Measurements from ENCODE around the gene FIP1L1. TPM values are rescaled to one million over a fixed set of nuclear protein-coding genes. Genes with fewer than 3 reads are reported as not detected.

Gene FIP1L1
- total and polyA plus RNA-seq, 10 of the 15 experiments (the other 5 are each of a cell fraction or from before 2014, with no cell fraction given) = 28.1 to 110 (median 59.4) TPM

GRCh38 chr4:53348046-53348445, 29.4 kb upstream of the FIP1L1 start:
- Histone ChIP-seq H3K27me3 (replicated peaks in 1 of 2; ENCODE audit: control insufficient read depth in 2 of 2, insufficient read depth in 2 of 2, low read length in 1 of 2) (no peaks in the 10 kb centered on the region), H3K27ac (ENCODE audit: control insufficient read depth, insufficient read depth) (no peak overlapping the region), H3K4me3 (no peak overlapping the region), H3K4me2 (ENCODE audit: control insufficient read depth, insufficient read depth) (no peak overlapping the region), H2AFZ (ENCODE audit: control insufficient read depth, low read depth, low read length) (no peak overlapping the region), H3K4me1 (ENCODE audit: control insufficient read depth, insufficient read depth, low read length) (no peaks in the 10 kb centered on the region), H3K9ac (ENCODE audit: control insufficient read depth, insufficient read depth, low read length) (no peak overlapping the region), H3K9me3 (replicated peaks; ENCODE audit: control insufficient read depth, insufficient read depth, low read length) (no peaks in the 10 kb centered on the region; the same call in 2 of the 3 replicates), H3K36me3 (ENCODE audit: control insufficient read depth in 2 of 2, insufficient read depth in 2 of 2, low read length in 1 of 2) (peaks cover 3 to 4% of the 10 kb centered on the region in 2 experiments; a peak in 2 of 4 replicates), H3K79me2 (ENCODE audit: control insufficient read depth, insufficient read depth, low read length) (no peaks in the 10 kb centered on the region), H4K20me1 (ENCODE audit: control insufficient read depth, insufficient read depth) (no peaks in the 10 kb centered on the region)
- ChIA-PET SMC1A (ENCODE audit: uncharacterized antibody, unreplicated experiment) (no interaction called here), POLR2A (no interaction called here), CTCF (interaction anchor here (0.6 kb wide), 2 partner anchors 137 to 171 kb away, joined by 3 to 4 read pairs; no protein-coding TSS in a partner anchor), RAD21 (ENCODE audit: unreplicated experiment) (no interaction called here)
- WGBS (ENCODE audit: insufficient coverage, insufficient replicate concordance, low lambda C conversion rate, missing lambda C conversion rate) = 96% methylated on average over 1 of the region's 1 CpG
- ATAC-seq (no peak), DNase-seq (ENCODE audit: low read depth, low spot score) (no peak), FAIRE-seq (no peak)
- intact Hi-C loops (cut with micrococcal nuclease; ENCODE audit: unreplicated experiment) = no loop called here
- no peak for TF ChIP-seq PAX8 (IDR thresholded peaks at IDR 0.05)
- no peak for TF ChIP-seq YBX1 (IDR thresholded peaks at IDR 0.05)
- no peak for TF ChIP-seq CHD2 (IDR thresholded peaks at IDR 0.05; ENCODE audit: borderline replicate concordance, low read depth, low read length)
- TF ChIP-seq MYC (IDR thresholded peaks at IDR 0.05; ENCODE audit: insufficient read depth, insufficient read length, insufficient replicate concordance, low read length, severe bottlenecking) = no peak
- no peak for TF ChIP-seq POLR2AphosphoS2 (IDR thresholded peaks at IDR 0.05; ENCODE audit: low read depth, low read length)
- TF ChIP-seq STAT1 (conservative IDR thresholded peaks at IDR 0.05) = no peak
- TF ChIP-seq HDAC6 (IDR thresholded peaks at IDR 0.05; ENCODE audit: unreplicated experiment) = no peak
- TF ChIP-seq IRF5 (IDR thresholded peaks at IDR 0.05; ENCODE audit: borderline replicate concordance) = no peak
- no peak for TF ChIP-seq TBL1XR1 (IDR thresholded peaks at IDR 0.05; ENCODE audit: low read depth, low read length)
- TF ChIP-seq TCF7 (IDR thresholded peaks at IDR 0.05; ENCODE audit: borderline replicate concordance) = no peak
- no peak for TF ChIP-seq ZZZ3 (IDR thresholded peaks at IDR 0.05; ENCODE audit: control insufficient read depth, insufficient read length, low read depth)
- TF ChIP-seq RELB (IDR thresholded peaks at IDR 0.05; ENCODE audit: low read depth) = no peak
- no peak for TF ChIP-seq E2F4 (IDR thresholded peaks at IDR 0.05; ENCODE audit: low read depth, low read length)
- TF ChIP-seq ZBTB4 (CRISPR knock-in tag; IDR thresholded peaks at IDR 0.05) = no peak
- TF ChIP-seq SREBF2 (IDR thresholded peaks at IDR 0.05; ENCODE audit: low read length) = no peak
- in situ Hi-C loops (cut with MboI) = no loop called here
- BruUV-seq (replicated peaks) = no TSS peak

Data from GM12878 (cell line).